Neural crest cell (in vitro differentiated cells): Measurements from ENCODE around the gene DCP1A. TPM values are rescaled to one million over a fixed set of nuclear protein-coding genes. Genes with fewer than 3 reads are reported as not detected.

ENCODE experiments used
- DNase-seq: peaks from one replicate; pipeline ENCODE4 v3.0.0; 2021; ENCODE audit warnings: low read depth, mixed read lengths, low spot score
- H3K27ac Mint-ChIP-seq: one replicate; pipeline ENCODE4 v1.8.0; 2021; ENCODE audit warnings: mild to moderate bottlenecking, mixed read lengths; ENCODE audit not compliant: unreplicated experiment
- H3K27me3 Mint-ChIP-seq: 2 replicates; pipeline ENCODE4 v1.8.0; 2021; ENCODE audit warnings: low read depth, mild to moderate bottlenecking, mixed read lengths
- H3K36me3 Mint-ChIP-seq: 2 replicates; pipeline ENCODE4 v1.8.0; 2021; ENCODE audit warnings: low read depth, mild to moderate bottlenecking, mixed read lengths
- H3K4me1 Mint-ChIP-seq: 2 replicates; pipeline ENCODE4 v1.8.0; 2021; ENCODE audit warnings: mixed read lengths
- H3K4me3 Mint-ChIP-seq: one replicate; pipeline ENCODE4 v1.8.0; 2021; ENCODE audit warnings: mild to moderate bottlenecking, mixed read lengths
- H3K9me3 Mint-ChIP-seq: 2 replicates; pipeline ENCODE4 v1.8.0; 2021; ENCODE audit warnings: mixed read lengths
- CTCF ChIP-seq: fragments of 200-600 bp; sonication (generic); conservative IDR thresholded peaks from 2 replicates; pipeline ENCODE4 v1.5.0; 2021; ENCODE audit warnings: antibody characterized with exemption, mild to moderate bottlenecking
- total RNA-seq: library from RNA; stranded (reverse); gene quantifications from 2 replicates; pipeline ENCODE4 v1.2.1, GENCODE V29; 2021

The DCP1A gene
- total RNA-seq, 1 donor from 2014 or later: 30.0 TPM

- peaks cover 29% of the 10 kb centered on the region for H3K4me1 Mint-ChIP-seq
- H3K4me3 Mint-ChIP-seq: no peak overlapping the region
- DNase-seq: no peak
- no peaks in the 10 kb centered on the region for H3K27me3 Mint-ChIP-seq
- no peak overlapping the region for H3K27ac Mint-ChIP-seq
- no peak for TF ChIP-seq CTCF
- H3K9me3 Mint-ChIP-seq: no peaks in the 10 kb centered on the region
- H3K36me3 Mint-ChIP-seq: no peaks in the 10 kb centered on the region
These were observed 107.5 kb downstream of the DCP1A start for GRCh38 chr3:53239800-53240199.

GRCh38 chr3:53238886-53239285, 108.5 kb downstream of the DCP1A start:
- H3K4me1 Mint-ChIP-seq: peaks cover 20% of the 10 kb centered on the region
- no peak overlapping the region for H3K4me3 Mint-ChIP-seq
- TF ChIP-seq CTCF: no peak
- no peak overlapping the region for H3K27ac Mint-ChIP-seq
- H3K9me3 Mint-ChIP-seq: no peaks in the 10 kb centered on the region
- no peak for DNase-seq
- H3K27me3 Mint-ChIP-seq: no peaks in the 10 kb centered on the region
- H3K36me3 Mint-ChIP-seq: no peaks in the 10 kb centered on the region

- Mint-ChIP-seq H3K27ac (peak overlapping the region; percentile 57), H3K9me3 (no peaks in the 10 kb centered on the region), H3K36me3 (no peaks in the 10 kb centered on the region), H3K4me1 (peaks cover 14% of the 10 kb centered on the region), H3K4me3 (no peak overlapping the region), H3K27me3 (no peaks in the 10 kb centered on the region)
- TF ChIP-seq CTCF: no peak
- DNase-seq: no peak
These were observed 109.1 kb downstream of the DCP1A start for GRCh38 chr3:53238051-53238850.

GRCh38 chr3:53236112-53236841, 111.1 kb downstream of the DCP1A start:
- Mint-ChIP-seq H3K36me3 (no peaks in the 10 kb centered on the region), H3K27ac (peak overlapping the region; percentile 71), H3K4me3 (no peak overlapping the region), H3K4me1 (peaks cover 4% of the 10 kb centered on the region), H3K9me3 (no peaks in the 10 kb centered on the region), H3K27me3 (no peaks in the 10 kb centered on the region)
- DNase-seq: no peak
- no peak for TF ChIP-seq CTCF

GRCh38 chr3:53235545-53235944, 111.8 kb downstream of the DCP1A start:
- Mint-ChIP-seq H3K4me1 (peaks cover 4% of the 10 kb centered on the region), H3K36me3 (no peaks in the 10 kb centered on the region), H3K4me3 (no peak overlapping the region), H3K27ac (peak overlapping the region; percentile 86), H3K9me3 (no peaks in the 10 kb centered on the region), H3K27me3 (no peaks in the 10 kb centered on the region)
- DNase-seq: no peak
- no peak for TF ChIP-seq CTCF
